Stimulated activated CD8-positive, alpha-beta memory T cell treated with anti-CD3 and anti-CD28 coated beads, Interleukin-4, amount 100 ng/mL, for 4 hours (primary cell): ENCODE measurements around the gene EPHA5.

ENCODE experiments used
- DNase-seq, 2 donors: peaks; one replicate each; pipeline ENCODE4 v3.0.0-alpha.2; 2020; ENCODE audit warnings: low read depth in 2 of 2, low spot score in 1 of 2

EPHA5 gene

DNA sequence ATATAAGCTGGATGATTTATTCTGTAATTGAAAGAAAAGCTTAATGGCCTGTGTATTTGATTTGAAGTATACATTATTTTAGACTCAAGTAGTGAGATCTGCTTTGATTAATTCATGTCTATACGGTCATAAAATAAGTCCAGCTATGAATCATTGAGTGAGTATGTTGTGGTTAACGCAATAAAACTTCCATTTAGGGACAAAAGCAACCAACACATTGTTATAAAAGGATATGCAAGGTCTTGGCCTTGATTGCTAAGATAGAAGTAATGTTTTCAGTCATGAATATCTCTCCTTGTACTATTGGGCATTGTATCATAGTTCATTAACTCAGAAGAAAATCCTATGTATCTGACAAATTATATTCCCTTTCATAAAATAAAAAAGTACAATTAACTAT lies 162.1 kb downstream of the EPHA5 start:
- no peak for DNase-seq

DNA sequence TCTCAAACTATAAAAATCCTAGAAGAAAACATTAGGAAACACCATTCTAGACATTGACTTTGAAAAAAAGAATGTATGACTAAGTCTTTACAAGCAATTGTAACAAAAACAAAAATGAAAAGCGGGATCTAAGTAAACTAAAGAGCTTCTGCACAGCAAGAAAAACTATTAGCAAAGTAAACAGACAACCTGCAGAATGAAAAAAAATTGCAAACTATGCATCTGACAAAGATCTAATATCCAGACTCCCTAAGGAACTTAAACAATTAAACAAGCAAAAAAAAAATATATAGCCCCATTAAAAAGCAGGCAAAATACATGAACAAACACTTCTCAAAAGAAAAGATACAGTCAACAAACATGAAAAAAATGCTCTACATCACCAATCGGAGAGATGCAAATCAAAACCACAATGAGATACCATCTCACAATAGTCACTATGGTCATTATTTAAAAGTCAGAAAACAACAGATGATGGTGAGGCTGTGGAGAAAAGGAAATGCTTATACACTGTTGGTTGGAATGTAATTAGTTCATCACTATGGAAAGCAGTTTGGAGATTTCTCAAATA lies 168.1 kb downstream of the EPHA5 start:
- DNase-seq, result no peak

DNA sequence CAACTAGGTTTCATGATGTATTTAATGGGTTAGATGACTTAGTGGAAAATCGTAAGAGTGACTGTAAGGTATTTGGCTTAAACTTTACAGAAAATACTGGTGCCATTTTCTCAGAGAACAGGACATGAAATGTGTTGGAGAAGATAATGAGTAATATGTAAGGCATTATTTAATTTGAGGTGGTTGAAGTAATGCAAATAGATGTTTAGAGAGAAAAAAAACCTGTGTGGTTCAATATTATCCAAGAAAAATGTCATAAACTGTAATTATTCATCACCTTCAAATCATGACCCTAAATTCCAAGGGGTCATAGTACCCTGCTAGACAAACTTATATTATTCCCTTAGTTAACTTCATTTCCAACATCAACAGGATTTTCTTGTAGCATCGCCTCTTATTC lies 171.7 kb downstream of the EPHA5 start:
- no peak for DNase-seq

DNA sequence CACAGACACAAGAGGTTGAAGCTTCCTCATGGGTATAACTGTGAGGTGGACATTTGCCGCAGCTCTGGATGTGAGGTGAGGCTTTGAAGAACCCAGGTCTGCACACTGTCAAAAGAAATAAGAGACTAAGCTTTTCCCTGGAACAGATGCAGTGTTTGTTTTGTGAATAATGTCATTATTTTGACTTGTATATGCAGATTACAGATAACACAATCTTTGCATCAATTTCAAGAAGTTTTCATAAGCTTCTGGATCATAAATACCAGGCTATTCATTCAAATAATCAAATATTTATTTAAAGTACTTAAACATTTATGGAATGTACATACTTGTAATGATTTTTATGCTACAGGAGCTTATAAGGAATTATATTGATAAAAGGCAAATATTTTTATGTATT lies 174.8 kb downstream of the EPHA5 start:
- no peak for DNase-seq

DNA sequence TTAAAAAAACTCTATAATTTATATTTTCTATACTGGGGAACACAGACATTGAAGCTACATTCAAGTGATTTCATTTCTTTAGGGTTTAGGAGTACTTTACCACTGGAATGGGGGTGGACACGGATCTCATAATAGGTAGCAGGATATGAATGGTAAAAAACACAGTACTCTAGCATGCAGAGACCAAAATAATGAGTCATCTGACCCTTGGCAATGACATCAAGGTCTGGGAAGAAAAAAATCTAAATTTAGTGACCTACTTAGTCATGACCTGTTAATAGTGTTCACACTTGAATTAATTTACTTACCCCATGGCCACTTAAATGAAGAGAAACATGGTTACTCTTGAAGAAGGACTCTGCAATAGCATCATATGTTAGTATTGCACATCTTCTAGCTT lies 187.9 kb downstream of the EPHA5 start:
- DNase-seq, result no peak

DNA sequence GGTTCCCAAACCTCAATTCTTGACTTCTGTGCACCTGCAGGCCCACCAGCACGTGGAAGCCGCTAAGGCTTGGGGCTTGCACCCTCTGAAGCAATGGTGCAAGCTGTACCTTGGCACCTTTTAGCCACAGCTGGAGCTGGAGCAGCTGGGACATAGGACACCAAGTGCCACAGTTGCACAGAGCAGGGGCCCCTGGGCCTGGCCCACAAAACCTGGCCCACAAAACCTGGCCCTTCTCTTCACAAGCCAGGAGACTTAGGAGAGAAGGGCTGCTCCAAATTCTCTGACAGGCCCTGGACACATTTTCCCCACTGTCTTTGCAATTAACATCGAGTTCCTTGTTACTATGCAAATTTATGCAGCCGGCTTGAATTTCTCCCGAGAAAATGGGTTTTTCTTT lies 197.8 kb downstream of the EPHA5 start:
- DNase-seq, result no peak

DNA sequence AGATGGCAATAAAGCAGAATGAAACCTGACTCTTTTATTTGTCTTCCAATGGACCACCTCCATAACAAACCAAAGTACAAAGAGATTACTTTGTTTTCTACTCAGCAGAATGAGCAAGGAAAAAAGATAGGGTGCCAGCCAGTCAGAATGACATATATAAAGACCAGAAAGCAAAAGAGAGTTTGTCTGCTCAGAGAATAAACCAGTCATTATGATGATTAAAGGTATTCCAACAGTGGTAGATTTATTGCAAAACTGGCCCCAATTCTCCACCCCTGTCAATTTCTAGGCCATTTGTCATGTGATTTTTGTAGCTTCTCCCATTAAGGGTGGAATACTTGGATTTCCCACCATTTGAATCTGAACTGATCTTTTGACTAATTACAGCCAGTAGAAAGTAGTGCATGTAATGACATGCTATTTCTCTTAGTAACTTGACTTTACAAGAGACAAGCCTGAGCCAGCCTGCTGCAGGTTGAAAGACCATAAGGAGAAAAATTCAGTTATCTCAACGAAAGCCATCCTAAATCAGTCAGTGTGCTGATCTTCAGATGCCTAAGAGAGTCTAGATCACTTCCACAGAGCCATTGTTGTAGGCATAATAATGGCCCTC lies 203.1 kb downstream of the EPHA5 start:
- DNase-seq, result no peak

DNA sequence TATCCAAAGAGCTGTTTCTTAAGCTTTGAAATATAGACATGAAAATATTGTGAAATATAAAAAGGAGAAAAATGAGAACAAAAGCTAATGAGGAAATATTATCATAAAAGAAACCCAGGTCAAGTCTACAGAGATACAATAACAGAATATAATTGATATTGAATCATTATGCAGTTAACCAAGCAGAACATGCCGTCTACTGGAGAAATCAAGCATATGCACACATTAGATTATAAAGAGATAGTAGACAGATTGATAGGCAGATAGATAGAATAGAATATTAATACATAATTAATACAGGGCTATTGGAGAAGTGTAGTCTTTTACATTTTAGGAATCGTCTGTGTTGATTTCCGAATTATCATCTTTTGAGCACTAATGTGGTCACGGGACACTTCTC lies 208.5 kb downstream of the EPHA5 start:
- DNase-seq, result no peak

DNA sequence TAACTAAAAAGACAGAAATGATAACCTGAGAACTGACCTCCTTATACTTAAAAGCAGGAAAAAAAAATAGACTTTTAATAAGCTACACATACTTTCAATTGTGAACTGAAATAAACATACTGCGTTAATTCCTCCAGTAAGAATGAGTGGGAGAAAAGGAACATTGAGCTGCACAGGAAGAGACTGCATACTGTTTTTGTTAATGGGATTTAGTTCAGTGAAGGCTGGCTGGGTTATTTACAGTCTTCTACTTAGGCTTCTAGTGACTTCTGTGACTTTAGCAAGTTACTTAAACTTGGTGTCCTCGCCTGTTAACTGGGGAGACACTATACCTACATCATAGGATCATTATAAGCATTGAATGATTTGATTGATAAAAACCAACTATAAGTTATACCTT lies 213.3 kb downstream of the EPHA5 start:
- no peak for DNase-seq

DNA sequence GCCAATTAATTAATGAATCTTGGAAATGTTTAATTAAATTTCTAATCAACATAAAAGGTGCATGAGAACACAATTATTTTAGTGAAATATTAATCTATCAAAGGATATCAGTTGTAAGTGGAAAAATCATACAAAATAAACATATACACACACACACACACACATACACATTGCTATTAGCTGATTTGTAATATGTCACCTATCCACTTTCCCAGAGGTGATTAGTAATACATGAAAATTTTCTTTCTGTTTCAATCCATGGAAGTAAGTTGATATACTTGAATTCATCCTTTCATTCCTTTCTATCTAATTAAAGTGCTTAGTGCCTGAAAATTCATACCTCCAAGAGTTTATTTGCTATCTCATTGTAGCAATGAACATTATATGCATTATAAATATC lies 213.7 kb downstream of the EPHA5 start:
- no peak for DNase-seq

DNA sequence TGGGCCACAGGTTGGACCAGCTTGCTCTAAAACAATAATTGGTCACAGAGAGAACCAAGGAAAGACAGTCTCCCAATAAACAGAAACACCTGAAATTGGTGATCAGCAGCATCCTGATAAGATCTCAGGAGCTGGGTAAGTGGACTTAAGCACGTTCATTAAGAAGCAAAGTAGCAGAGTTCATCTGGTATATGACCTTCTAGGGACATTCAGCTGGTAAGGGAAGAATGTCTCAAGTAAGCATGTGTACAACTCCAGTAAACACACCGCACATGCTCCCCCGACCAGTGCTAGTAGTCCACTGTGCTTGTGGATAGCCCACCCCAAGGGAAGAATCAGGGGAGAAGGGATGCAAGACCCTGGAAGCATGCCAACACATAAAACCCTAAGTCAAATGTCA lies 216.9 kb downstream of the EPHA5 start:
- no peak for DNase-seq

DNA sequence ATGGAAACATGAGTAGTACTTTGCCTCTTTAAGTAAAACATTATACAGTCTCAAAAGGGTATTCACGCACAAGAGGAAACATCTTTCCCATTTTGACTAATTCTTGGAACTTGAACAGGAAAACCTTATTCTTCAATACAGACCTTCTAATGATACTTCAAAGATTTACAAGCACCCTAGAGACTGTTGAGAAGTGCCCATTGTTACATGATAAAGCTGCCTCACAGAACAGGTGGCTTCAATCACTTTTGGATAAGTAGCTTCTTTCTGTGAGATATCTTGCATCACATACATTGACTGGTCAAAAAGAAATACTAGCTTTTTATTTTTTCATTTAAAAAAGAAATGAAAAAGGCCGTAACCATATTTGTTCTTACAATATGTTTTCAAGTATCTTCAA lies 219.4 kb downstream of the EPHA5 start:
- DNase-seq, result no peak

DNA sequence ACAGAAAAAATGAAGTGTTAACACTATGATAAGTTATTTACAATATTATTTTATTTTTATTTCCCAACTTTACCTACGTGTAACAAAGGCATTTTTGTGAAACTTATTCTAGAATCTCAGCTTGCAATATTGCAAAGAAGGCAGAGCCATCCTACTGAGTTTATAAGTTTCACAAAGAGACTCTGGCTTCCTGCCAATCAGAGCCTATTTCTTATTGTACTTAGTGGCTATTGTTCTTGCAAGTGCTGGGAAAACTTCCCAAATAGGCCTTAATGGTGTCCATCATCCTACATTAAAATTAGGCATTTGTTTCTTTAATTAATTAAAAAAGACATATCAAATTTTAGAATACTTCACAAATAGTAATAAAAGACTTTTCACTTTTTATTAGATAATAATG lies 233.2 kb downstream of the EPHA5 start:
- DNase-seq, result no peak

DNA sequence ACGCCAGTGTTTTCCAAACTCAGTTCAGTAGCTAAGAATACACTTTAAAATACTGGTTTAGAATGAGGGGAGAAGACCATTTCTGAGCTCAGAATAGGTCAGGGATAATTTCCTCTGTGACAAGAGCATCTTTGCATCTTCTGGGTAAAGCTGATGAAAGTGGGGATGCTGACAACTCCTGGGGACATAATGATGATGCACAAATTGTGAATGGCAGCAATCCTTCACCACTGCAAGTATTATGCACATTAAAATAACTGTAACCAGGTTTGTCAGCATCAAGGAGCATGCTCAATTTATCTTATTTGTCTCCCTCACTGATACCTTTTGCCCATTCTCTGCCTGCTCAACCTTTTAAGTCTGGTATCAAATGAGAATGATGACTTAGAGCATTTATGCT lies 248.2 kb downstream of the EPHA5 start:
- DNase-seq, result no peak

DNA sequence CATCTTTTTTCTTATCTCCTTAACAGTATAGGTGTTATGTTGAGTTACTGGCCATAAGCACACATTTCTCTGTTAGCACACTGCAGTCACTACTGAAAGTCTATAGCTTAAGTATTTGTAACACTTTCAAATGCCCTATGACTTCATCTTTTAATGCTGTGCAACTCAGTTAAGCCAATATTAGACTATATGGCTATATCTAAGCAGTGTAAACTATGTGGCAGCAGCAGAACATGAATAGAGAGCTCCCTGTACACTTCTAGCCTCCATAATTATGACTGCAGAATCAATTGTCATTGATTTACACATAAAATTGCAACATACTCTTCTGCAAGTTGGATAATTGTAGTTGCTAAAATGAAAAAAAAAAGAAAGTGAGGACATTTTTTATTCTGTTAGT lies 250.3 kb downstream of the EPHA5 start:
- no peak for DNase-seq

DNA sequence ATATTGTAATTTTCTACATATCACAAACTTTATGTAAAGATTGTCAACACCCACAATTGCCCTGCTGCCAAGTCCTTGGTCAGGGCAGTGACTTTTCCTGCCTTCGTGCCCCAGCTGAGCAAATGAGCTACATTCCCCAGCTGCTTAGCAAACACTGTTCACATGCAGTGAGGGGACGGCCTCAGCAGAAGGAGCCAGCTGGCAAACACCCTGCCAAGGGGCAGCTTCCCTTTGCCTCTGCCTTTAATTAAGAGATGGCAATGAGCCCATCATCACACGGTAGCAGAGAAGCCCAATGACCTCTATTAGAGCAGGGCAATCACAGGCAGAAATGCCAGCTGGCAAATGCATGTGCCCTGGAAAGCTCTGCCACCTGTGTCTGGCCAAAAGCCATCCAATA lies 253.4 kb downstream of the EPHA5 start:
- DNase-seq, result no peak

DNA sequence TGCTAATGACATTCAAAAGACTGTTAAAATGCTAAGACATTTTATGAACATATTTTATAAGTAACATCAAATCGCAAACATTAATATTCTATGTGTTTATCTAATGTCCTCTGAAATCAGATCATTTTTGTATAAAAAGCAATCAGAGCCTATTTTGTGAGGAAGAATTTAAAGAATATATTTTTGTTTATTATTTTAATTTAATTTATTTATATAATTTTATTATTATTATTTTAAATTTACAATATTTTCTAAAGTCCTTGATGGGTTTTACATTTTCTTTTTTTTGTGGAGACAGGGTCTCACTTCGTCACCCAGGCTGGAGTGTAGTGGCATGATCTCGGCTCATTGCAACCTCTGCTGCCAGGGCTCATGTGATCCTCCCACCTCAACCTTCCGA lies 262.8 kb downstream of the EPHA5 start:
- no peak for DNase-seq

DNA sequence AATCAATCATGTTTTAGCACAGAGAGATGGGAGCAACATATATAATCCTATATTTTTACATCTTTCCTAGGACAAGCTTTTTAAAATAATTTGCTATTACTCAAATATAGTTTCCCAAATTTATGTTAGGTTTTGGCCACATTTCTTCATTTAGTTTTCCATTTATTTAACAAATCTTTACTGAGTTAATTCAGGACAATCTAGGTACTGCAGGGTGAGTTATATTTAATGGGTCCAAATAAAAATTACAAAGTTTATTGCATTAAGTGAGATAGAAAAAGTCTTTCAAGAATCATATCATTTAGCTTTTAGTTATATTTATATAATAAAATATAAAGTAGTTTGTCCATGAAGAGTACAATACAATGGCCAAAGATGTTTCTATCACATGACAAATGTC lies 269.2 kb downstream of the EPHA5 start:
- DNase-seq, result no peak

DNA sequence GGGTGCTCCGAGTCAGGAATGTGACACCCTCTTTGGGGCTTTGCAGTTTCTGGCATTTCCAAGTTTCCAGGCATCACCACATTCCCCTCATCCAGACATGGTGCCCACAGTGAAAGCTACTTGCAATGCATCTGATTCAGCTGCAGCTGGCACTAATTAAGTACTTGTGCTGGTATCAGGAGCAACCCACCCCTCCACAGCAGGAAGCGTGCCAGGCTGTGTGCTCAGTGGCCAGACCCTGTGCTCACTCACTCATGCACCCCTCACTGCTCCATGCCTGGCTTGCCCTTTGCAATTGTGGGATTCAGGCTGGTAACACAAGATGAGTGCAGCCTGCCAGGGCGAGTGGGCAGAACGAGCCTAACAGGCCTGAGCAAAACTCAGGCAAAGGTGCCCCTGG lies 271.2 kb downstream of the EPHA5 start:
- DNase-seq, result no peak

DNA sequence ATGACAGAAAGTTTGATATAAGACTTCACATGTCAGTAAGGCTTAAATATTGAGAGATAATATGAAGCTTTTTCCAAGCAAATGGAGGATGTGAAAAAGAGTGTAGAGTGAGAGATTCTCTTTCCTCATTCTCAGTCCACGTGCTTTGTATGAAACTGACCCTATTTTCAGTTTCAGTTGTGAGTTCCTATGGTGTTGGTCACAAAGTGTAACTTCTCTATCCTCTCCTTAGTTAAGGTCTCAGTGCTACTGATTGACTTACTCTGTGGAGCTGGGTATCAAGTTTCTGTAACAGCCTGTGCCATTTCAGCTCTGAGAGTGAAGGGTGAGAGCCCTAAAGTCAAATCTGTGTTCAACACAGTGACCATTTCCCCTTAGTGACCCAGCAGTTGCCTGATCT lies 277.2 kb downstream of the EPHA5 start:
- DNase-seq, result no peak

DNA sequence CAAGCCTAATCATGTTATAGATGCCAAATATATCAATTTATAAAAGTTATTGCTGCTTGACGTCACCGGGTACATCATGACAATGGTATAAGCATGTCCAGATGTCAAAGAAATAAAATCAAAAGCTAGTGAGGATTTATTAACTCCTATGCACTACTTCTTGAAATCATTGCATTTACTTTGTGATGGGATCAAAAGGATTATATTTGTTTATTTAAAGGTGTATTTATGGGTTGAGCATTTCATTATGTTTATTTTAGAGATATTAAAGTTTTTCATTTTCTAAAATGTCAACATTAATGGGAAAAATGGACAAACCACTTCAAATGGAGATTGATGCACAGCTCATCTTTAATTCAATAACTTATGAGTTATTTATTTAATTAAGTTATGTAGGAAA lies 277.8 kb downstream of the EPHA5 start:
- DNase-seq, result no peak

DNA sequence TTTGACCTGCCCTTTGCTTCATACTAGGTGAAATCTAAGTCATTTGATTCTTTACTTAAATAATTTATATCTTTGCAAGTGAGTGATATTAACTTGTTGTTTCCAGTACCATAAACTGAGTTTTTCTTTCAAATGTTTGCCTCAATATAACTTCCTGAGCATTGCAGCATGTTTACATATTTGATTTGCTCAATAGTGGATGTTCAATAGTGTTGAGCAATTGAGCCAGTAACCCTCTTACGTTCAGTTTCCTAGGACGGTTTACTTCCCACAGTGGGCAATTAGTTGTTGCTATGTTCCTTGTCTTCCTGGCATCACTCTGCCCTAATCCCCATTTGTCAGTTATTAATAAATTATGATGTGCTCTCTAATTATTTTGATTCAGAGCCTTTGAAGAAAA lies 278.5 kb downstream of the EPHA5 start:
- DNase-seq, result no peak

DNA sequence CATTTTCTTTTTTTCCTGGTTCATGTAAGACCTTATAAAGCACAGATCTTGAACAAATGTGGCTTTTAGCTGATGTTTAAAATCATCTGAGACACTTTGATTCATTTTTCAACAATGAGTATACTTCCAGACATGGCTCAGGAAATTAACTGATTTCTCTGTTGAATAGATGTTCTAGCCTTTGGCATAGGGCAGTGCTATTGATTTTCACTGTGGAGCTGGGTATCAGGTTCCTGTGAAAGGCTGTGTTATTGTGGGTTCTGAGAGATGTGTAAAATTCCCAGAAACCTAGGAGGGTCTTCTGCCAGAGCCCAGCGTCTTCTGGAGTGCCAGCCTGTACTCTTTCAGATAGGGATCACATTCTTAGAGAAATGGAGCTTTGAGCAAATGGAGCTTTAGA lies 278.9 kb downstream of the EPHA5 start:
- no peak for DNase-seq

DNA sequence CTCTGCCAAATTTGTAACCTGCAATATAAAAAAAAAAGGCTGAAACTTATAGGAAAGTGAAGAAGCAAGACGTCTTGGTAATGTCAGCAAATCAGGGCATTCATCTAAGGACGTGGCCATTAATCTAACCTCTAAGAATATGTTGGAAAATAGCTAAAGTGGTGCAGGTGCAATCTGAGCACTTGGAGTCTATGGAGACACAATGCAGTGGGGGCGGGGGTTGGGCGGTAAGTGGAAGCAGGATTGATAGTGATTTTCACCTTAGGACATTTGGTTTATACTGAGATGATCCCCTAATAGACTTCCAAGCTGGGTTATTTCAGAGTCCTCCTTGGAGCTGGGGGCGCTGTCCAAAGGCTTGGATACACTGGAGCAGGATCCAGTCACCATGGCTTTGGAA lies 283.4 kb downstream of the EPHA5 start:
- DNase-seq, result no peak
